Astrocyte (in vitro differentiated cells and primary cell): ENCODE results near the gene LARGE1. TPM values are rescaled to one million over a fixed set of nuclear protein-coding genes. Genes with fewer than 3 reads are reported as not detected.

Experiments used
- DNase-seq: peaks from one replicate; pipeline ENCODE4 v3.0.0-alpha.2; 2010; ENCODE audit warnings: low read depth
- FAIRE-seq: peaks from 2 replicates; lab custom pipeline; 2011; peaks lifted over from hg19 to GRCh38; lab: Jason Lieb, UNC
- H2AFZ ChIP-seq: 2 replicates; pipeline ENCODE4 v1.6.0; 2012; ENCODE audit warnings: low read depth, low read length, inconsistent platforms
- H3K27ac ChIP-seq: 2 replicates; pipeline ENCODE4 v1.5.1; 2011; ENCODE audit warnings: low read depth, low read length, inconsistent platforms
- H3K27me3 ChIP-seq: 2 replicates; pipeline ENCODE4 v1.6.0; 2011; ENCODE audit warnings: low read length, inconsistent platforms; ENCODE audit not compliant: insufficient read depth
- H3K36me3 ChIP-seq: 2 replicates; pipeline ENCODE4 v1.5.1; 2011; ENCODE audit warnings: low read length, inconsistent platforms; ENCODE audit not compliant: insufficient read depth
- H3K4me1 ChIP-seq: 2 replicates; pipeline ENCODE4 v1.5.1; 2011; ENCODE audit warnings: low read length, inconsistent platforms; ENCODE audit not compliant: insufficient read depth
- H3K4me2 ChIP-seq: 2 replicates; pipeline ENCODE4 v1.6.0; 2012; ENCODE audit warnings: low read length, inconsistent platforms
- H3K4me3 ChIP-seq: 2 replicates; pipeline ENCODE4 v1.5.1; 2011; ENCODE audit warnings: low read depth, mild to moderate bottlenecking, low read length, inconsistent platforms; ENCODE audit not compliant: insufficient read depth
- H3K79me2 ChIP-seq: 2 replicates; pipeline ENCODE4 v1.6.0; 2012; ENCODE audit warnings: mild to moderate bottlenecking, low read length, inconsistent platforms; ENCODE audit not compliant: insufficient read depth
- H3K9ac ChIP-seq: 2 replicates; pipeline ENCODE4 v1.6.0; 2012; ENCODE audit warnings: mild to moderate bottlenecking, low read length, inconsistent platforms
- H3K9me3 ChIP-seq: 2 replicates; pipeline ENCODE4 v1.5.1; 2012; ENCODE audit warnings: low read depth, mild to moderate bottlenecking, low read length, inconsistent platforms; ENCODE audit not compliant: insufficient read depth
- H4K20me1 ChIP-seq: 2 replicates; pipeline ENCODE4 v1.6.0; 2012; ENCODE audit warnings: low read length, inconsistent platforms; ENCODE audit not compliant: insufficient read depth
- H3K27ac Mint-ChIP-seq: one replicate; pipeline ENCODE4 v1.8.0; 2021; ENCODE audit warnings: mild to moderate bottlenecking, mixed read lengths; ENCODE audit not compliant: unreplicated experiment
- H3K27me3 Mint-ChIP-seq: one replicate; pipeline ENCODE4 v1.8.0; 2021; ENCODE audit warnings: low read depth, mixed read lengths; ENCODE audit not compliant: unreplicated experiment
- H3K36me3 Mint-ChIP-seq: one replicate; pipeline ENCODE4 v1.8.0; 2021; ENCODE audit warnings: low read depth, mixed read lengths; ENCODE audit not compliant: unreplicated experiment
- H3K4me1 Mint-ChIP-seq: one replicate; pipeline ENCODE4 v1.8.0; 2021; ENCODE audit warnings: low read depth, mixed read lengths; ENCODE audit not compliant: unreplicated experiment
- H3K4me3 Mint-ChIP-seq: one replicate; pipeline ENCODE4 v1.8.0; 2021; ENCODE audit warnings: mild to moderate bottlenecking, moderate library complexity, mixed read lengths; ENCODE audit not compliant: unreplicated experiment
- H3K9me3 Mint-ChIP-seq: one replicate; pipeline ENCODE4 v1.8.0; 2021; ENCODE audit warnings: mild to moderate bottlenecking, mixed read lengths; ENCODE audit not compliant: unreplicated experiment
- CTCF ChIP-seq: IDR thresholded peaks from 2 replicates; pipeline ENCODE4 v1.5.1; 2011; ENCODE audit warnings: low read depth, mild to moderate bottlenecking, inconsistent platforms, low read length, moderate library complexity; ENCODE audit not compliant: insufficient read depth
- EZH2 ChIP-seq: IDR thresholded peaks from 2 replicates; pipeline ENCODE4 v1.6.1; 2012; ENCODE audit warnings: mild to moderate bottlenecking, low read length, inconsistent platforms; ENCODE audit not compliant: insufficient read depth
- total RNA-seq: library from RNA; stranded (reverse); gene quantifications from 2 replicates; pipeline ENCODE4 v1.2.1, GENCODE V29; 2021

LARGE1 gene
- total RNA-seq, 1 donor from 2014 or later, result 92.6 TPM

DNA sequence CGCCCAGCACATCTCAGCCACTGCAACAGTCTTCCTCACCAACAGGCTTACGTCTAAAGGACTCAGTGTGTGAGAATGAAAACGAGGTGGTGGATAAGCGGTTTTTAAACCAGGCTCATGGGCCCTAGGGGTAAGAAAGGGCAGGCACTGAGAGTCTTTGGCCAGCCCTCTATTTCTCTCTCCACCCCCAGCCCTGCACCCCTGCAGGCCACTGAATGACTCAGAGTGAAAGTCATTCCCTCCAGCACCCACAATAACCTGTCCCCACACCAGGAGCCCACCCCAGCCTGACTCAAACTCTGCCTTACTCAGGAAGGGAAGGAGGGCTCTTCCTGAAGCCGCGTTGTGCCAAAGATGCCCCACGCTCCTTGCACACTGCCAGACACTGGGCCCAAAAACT lies 72.0 kb downstream of the LARGE1 start:
- H3K79me2 ChIP-seq, result no peaks in the 10 kb centered on the region
- H3K4me2 ChIP-seq, result peak overlapping the region; percentile 54
- Mint-ChIP-seq H3K4me3 (no peak overlapping the region), H3K36me3 (peaks cover 2% of the 10 kb centered on the region), H3K27ac (peak overlapping the region; percentile 55), H3K4me1 (peaks cover 49% of the 10 kb centered on the region), H3K9me3 (no peaks in the 10 kb centered on the region), H3K27me3 (no peaks in the 10 kb centered on the region)
- H3K27ac ChIP-seq, result no peak overlapping the region
- DNase-seq (peak; percentile 46), FAIRE-seq (no peak)
- no peak overlapping the region for H3K9ac ChIP-seq
- H3K27me3 ChIP-seq, result no peaks in the 10 kb centered on the region
- no peak overlapping the region for H3K4me3 ChIP-seq
- H3K4me1 ChIP-seq, result peaks cover 23% of the 10 kb centered on the region
- H3K9me3 ChIP-seq, result no peaks in the 10 kb centered on the region
- TF ChIP-seq EZH2 (no peak), CTCF (no peak)
- H2AFZ ChIP-seq, result no peak overlapping the region
- H4K20me1 ChIP-seq, result no peaks in the 10 kb centered on the region
- H3K36me3 ChIP-seq, result no peaks in the 10 kb centered on the region

DNA sequence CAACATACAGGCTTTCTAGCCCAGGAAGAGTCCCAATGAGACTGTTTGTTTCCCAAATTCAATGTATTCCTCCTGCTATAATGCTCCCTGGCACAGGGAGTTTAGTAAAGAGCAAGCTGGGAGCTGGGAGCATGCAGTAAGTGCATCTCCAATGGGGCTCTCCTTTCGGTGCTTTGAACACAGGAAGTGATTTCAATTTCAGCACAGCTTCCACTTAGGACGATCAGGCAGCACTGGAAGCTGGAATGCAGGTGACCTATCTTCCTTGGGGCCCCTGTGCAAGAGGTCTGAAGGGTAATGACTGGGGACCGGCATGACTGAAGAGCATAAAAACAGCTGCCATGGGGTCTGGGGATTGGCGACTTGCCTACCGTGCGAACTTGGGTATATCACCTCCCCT lies 76.0 kb downstream of the LARGE1 start:
- no peak overlapping the region for H3K4me3 ChIP-seq
- no peak overlapping the region for H3K27ac Mint-ChIP-seq
- peaks cover 10% of the 10 kb centered on the region for H3K4me1 ChIP-seq
- no peak overlapping the region for H3K4me3 Mint-ChIP-seq
- H3K9me3 ChIP-seq, result no peaks in the 10 kb centered on the region
- peaks cover 6% of the 10 kb centered on the region for H4K20me1 ChIP-seq
- H2AFZ ChIP-seq, result no peak overlapping the region
- no peak overlapping the region for H3K9ac ChIP-seq
- no peaks in the 10 kb centered on the region for H3K79me2 ChIP-seq
- no peaks in the 10 kb centered on the region for H3K9me3 Mint-ChIP-seq
- no peaks in the 10 kb centered on the region for H3K27me3 ChIP-seq
- peaks cover 2% of the 10 kb centered on the region for H3K36me3 Mint-ChIP-seq
- H3K36me3 ChIP-seq, result no peaks in the 10 kb centered on the region
- DNase-seq, result no peak
- peaks cover 35% of the 10 kb centered on the region for H3K4me1 Mint-ChIP-seq
- H3K27ac ChIP-seq, result no peak overlapping the region
- no peak for FAIRE-seq
- no peak overlapping the region for H3K4me2 ChIP-seq
- H3K27me3 Mint-ChIP-seq, result no peaks in the 10 kb centered on the region
- TF ChIP-seq EZH2, result no peak
- no peak for TF ChIP-seq CTCF

- H3K27ac Mint-ChIP-seq, result no peak overlapping the region
- H3K36me3 Mint-ChIP-seq, result peaks cover 2% of the 10 kb centered on the region
- no peaks in the 10 kb centered on the region for H3K9me3 ChIP-seq
- H2AFZ ChIP-seq, result no peak overlapping the region
- no peak overlapping the region for H3K4me3 Mint-ChIP-seq
- no peaks in the 10 kb centered on the region for H3K27me3 Mint-ChIP-seq
- no peak overlapping the region for H3K9ac ChIP-seq
- H3K4me1 ChIP-seq, result no peaks in the 10 kb centered on the region
- H3K4me3 ChIP-seq, result no peak overlapping the region
- no peaks in the 10 kb centered on the region for H3K27me3 ChIP-seq
- FAIRE-seq (no peak), DNase-seq (no peak)
- H4K20me1 ChIP-seq, result peaks cover 7% of the 10 kb centered on the region
- H3K9me3 Mint-ChIP-seq, result no peaks in the 10 kb centered on the region
- H3K79me2 ChIP-seq, result no peaks in the 10 kb centered on the region
- peaks cover 25% of the 10 kb centered on the region for H3K4me1 Mint-ChIP-seq
- TF ChIP-seq CTCF (no peak), EZH2 (no peak)
- no peak overlapping the region for H3K4me2 ChIP-seq
- no peak overlapping the region for H3K27ac ChIP-seq
- H3K36me3 ChIP-seq, result no peaks in the 10 kb centered on the region
These were observed 77.7 kb downstream of the LARGE1 start for GRCh38 chr22:33842421-33843094.
